HUDEP-2 (cell line): Measurements from ENCODE around the gene C1orf210.

Experiments
- DNase-seq, 76 experiments: peaks; one replicate each; lab custom pipeline; 2025; ENCODE audit not compliant: unreplicated experiment in 76 of 76; lab: John Stamatoyannopoulos, UW

The C1orf210 gene

GRCh38 chr1:43312663-43313515 is 27.5 kb upstream of the C1orf210 start:
- DNase-seq: no peak

GRCh38 chr1:43312212-43312623 is 26.8 kb upstream of the C1orf210 start:
- DNase-seq: no peak

GRCh38 chr1:43311521-43311920 is 26.1 kb upstream of the C1orf210 start:
- DNase-seq: no peak

- no peak for DNase-seq
Observed at GRCh38 chr1:43309405-43310025, 24.1 kb upstream of the C1orf210 start.

- DNase-seq: no peak
Observed at GRCh38 chr1:43308635-43309404, 23.4 kb upstream of the C1orf210 start.

GRCh38 chr1:43307458-43308158 is 22.2 kb upstream of the C1orf210 start:
- no peak for DNase-seq

- no peak for DNase-seq
Observed at GRCh38 chr1:43306688-43307457, 21.5 kb upstream of the C1orf210 start.

- no peak for DNase-seq
Observed at GRCh38 chr1:43305926-43306687, 20.7 kb upstream of the C1orf210 start.

GRCh38 chr1:43305461-43305860 is 20.1 kb upstream of the C1orf210 start:
- DNase-seq: no peak

GRCh38 chr1:43304771-43305300 is 19.5 kb upstream of the C1orf210 start:
- DNase-seq: no peak

GRCh38 chr1:43304314-43304681 is 18.9 kb upstream of the C1orf210 start:
- DNase-seq: no peak

- DNase-seq: no peak
Observed at GRCh38 chr1:43303471-43304313, 18.3 kb upstream of the C1orf210 start.

GRCh38 chr1:43302721-43303470 is 17.5 kb upstream of the C1orf210 start:
- no peak for DNase-seq

GRCh38 chr1:43302201-43302600 is 16.8 kb upstream of the C1orf210 start:
- DNase-seq: no peak

GRCh38 chr1:43300378-43301094 is 15.2 kb upstream of the C1orf210 start, which contains the start of gene TIE1:
TSS of gene TIE1 (plus strand) at chr1:43300982. CDS start at chr1:43301072, 90 bp downstream.
- DNase-seq: no peak

- no peak for DNase-seq
Observed at GRCh38 chr1:43299101-43299500, 13.7 kb upstream of the C1orf210 start.

- DNase-seq: no peak
Observed at GRCh38 chr1:43298055-43298454, 12.7 kb upstream of the C1orf210 start.
